B cell (primary cell): Measurements from ENCODE around the gene ZMYM4.

Source experiments
- CTCF ChIP-seq: fragments of 200-600 bp; IDR thresholded peaks from one replicate; pipeline ENCODE4 v1.8.0; 2022; ENCODE audit warnings: antibody characterized with exemption, mild to moderate bottlenecking
- EZH2 ChIP-seq: IDR thresholded peaks from 2 replicates; pipeline ENCODE4 v1.6.1; 2012; ENCODE audit warnings: borderline replicate concordance, low read depth, mild to moderate bottlenecking, moderate library complexity, low read length; ENCODE audit not compliant: insufficient read depth, poor library complexity, severe bottlenecking

DNA sequence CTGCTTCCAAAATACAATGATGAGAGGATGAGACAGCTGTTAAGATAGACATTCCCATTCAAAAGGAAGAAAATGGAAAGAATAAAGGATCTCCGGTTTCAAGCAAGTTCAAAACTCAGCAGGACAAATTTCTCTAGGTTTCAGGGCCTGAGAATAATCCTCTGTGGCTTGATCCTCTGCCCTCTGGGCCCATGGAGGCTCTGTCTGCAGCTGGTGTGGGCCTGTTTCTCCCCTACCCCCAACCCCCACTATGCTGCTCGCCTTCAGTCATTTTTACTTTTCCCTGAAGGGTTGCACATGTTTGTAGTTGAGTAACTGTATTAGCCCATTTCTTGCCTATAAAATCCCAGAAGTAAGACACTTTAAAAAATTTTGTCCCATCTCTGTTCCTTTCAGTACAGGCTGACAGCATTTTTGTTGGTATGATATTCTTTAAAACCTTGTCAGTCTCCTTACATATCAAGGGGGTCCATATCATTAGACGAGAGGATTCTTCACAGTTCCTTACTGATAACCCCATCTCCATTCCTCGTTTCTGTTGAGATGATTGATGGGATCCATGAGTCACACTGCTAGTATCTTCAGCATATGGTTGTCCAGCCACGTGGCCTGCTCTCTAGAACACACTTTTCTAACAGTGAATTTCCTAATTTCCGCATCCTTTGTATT is 10.5 kb downstream of the ZMYM4 start:
- TF ChIP-seq CTCF (no peak), EZH2 (no peak)
